Adrenal gland (tissue), 12 donors: ENCODE results near the gene HS2ST1. TPM values are rescaled to one million over a fixed set of nuclear protein-coding genes. Genes with fewer than 3 reads are reported as not detected.

ENCODE experiments used
- DNase-seq, 7 donors: peaks; one replicate each; pipeline ENCODE4 v3.0.0-alpha.2; 2019 to 2020
- H3K27ac ChIP-seq, 5 donors: fragments of 200-600 bp; sonication (generic) in 4 of 5; 1 replicate in 3 of 5; 2 replicates in 2 of 5; pipeline versions ENCODE4 v1.5.1 to v1.8.0; 2016 to 2020; ENCODE audit warnings: mild to moderate bottlenecking in 1 of 5
- H3K27me3 ChIP-seq: fragments of 200-600 bp; 2 replicates; pipeline ENCODE4 v1.8.0; 2021
- H3K36me3 ChIP-seq, 2 donors: fragments of 200-600 bp; replicated peaks in 1 of 2; 1 replicate in 1 of 2; 2 replicates in 1 of 2; pipeline versions ENCODE4 v1.5.1 to v1.8.0; 2018 to 2022
- H3K4me1 ChIP-seq, 2 donors: fragments of 200-600 bp; replicated peaks in 1 of 2; 1 replicate in 1 of 2; 2 replicates in 1 of 2; pipeline versions ENCODE4 v1.5.1 to v1.8.0; 2018 to 2021
- H3K4me3 ChIP-seq, 4 donors: fragments of 200-600 bp; sonication (generic) in 3 of 4; one replicate each; pipeline ENCODE4 v1.5.1; 2016 to 2018
- H3K9me3 ChIP-seq, 3 donors: fragments of 200-600 bp; sonication (generic) in 1 of 3; replicated peaks in 1 of 3; 1 replicate in 2 of 3; 2 replicates in 1 of 3; pipeline versions ENCODE4 v1.5.1 to v1.8.0; 2016 to 2021
- CTCF ChIP-seq, 6 experiments: fragments of 450-650 bp in 4 of 6; fragments of 200-600 bp in 2 of 6; sonication (generic) in 1 of 6; IDR thresholded peaks; 1 replicate in 5 of 6; 2 replicates in 1 of 6; pipeline versions ENCODE4 v1.5.1 to v1.8.0; 2016 to 2021; ENCODE audit warnings: antibody characterized with exemption in 6 of 6, mild to moderate bottlenecking in 2 of 6, moderate library complexity in 1 of 6
- POLR2A ChIP-seq, 2 donors: fragments of 450-650 bp; IDR thresholded peaks; one replicate each; pipeline ENCODE4 v1.6.1; 2017; ENCODE audit warnings: antibody characterized with exemption in 2 of 2, mild to moderate bottlenecking in 2 of 2, moderate library complexity in 1 of 2
- WGBS, 4 donors: extraction: QIAGEN DNeasy Blood & Tissue Kit in 2 of 4; methylation state at CpG; one replicate each; pipeline versions ENCODE4 v1.1.5 to v1.1.7; 2013 to 2017; 5-methylcytosine and 5-hydroxymethylcytosine counted together
- intact Hi-C, 2 donors: fragments of 100-400 bp; cut with DNase I; formaldehyde crosslinking; loops; one replicate each; pipeline versions ENCODE4 v1.14.1 to v1.15.0; 2022 to 2023
- polyA plus RNA-seq, 3 donors: library from polyadenylated mRNA; stranded (reverse); fragments of 200-250 nt in 2 of 3; fragments of 350-450 nt in 1 of 3; fragmentation: Illumina TruSeq in 1 of 3; extraction: RNeasy Lipid Tissue Mini Kit (QIAGEN cat#74804) in 1 of 3; gene quantifications; one replicate each; pipeline ENCODE4 v1.2.3, GENCODE V29; 2013 to 2014
- total RNA-seq, 9 donors: library from RNA; depleted of rRNA in 4 of 9; stranded (reverse); fragments of >200 nt in 4 of 9; fragments of 120-200 nt in 1 of 9; fragmentation: NEBNext Ultra II Directional in 1 of 9; extraction: Animal tissue kit (Norgen Biotek cat#: 25700) in 1 of 9; gene quantifications; one replicate each; pipeline versions ENCODE4 v1.1.0 to v1.2.4, GENCODE V29; 2013 to 2023
- donor health status: healthy with polysubstance abuse.
- donor health status: Bipolar disorder and iron deficiency.
- donor health status: DM: yes; HTN: yes; CAD: no.
- donor health status: DM: no; HTN: no; CAD: no.
- donor health status: DM: no; HTN: no; CAD: no.
- donor health status: DM: yes; HTN: yes; CAD: no.

HS2ST1 gene
- total and polyA plus RNA-seq, 12 donors, result 11.2 to 131 (median 46.5) TPM

DNA sequence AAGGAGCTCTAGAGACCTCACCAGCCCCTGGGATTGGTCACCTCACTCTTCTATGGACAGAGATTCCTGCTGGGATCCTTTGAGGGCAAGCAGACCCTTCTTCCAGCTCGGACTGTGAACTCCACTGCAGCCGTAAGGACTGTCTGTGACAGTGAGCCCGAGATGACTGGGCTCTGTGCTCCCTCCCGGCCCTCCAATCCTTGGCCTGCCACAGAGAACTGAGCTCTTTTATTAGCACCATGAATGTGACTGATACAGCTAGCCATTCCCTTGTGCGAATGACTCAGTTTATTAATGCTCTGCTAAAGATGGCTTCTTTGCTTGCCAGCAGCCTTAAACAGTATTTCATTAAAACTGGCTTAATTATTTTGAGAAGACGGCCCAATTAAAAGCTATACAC lies 219.6 kb downstream of the HS2ST1 start:
- Histone ChIP-seq H3K27ac (no peak overlapping the region), H3K4me1 (peaks cover 0 to 6% of the 10 kb centered on the region in 2 donors), H3K36me3 (no peaks in the 10 kb centered on the region), H3K27me3 (no peaks in the 10 kb centered on the region), H3K9me3 (no peaks in the 10 kb centered on the region), H3K4me3 (no peak overlapping the region)
- intact Hi-C loops, result loop anchor here in 1 of 2 donors (5.0 kb wide), 1 partner anchor 818 kb away; no protein-coding TSS in a partner anchor
- 85 to 94% (median 88%) methylated on average over 6 of the region's 6 CpGs for WGBS, 4 donors
- DNase-seq, result no peak
- TF ChIP-seq CTCF (IDR thresholded peaks at IDR 0.05), result no peak
- no peak for TF ChIP-seq POLR2A (IDR thresholded peaks at IDR 0.05)

DNA sequence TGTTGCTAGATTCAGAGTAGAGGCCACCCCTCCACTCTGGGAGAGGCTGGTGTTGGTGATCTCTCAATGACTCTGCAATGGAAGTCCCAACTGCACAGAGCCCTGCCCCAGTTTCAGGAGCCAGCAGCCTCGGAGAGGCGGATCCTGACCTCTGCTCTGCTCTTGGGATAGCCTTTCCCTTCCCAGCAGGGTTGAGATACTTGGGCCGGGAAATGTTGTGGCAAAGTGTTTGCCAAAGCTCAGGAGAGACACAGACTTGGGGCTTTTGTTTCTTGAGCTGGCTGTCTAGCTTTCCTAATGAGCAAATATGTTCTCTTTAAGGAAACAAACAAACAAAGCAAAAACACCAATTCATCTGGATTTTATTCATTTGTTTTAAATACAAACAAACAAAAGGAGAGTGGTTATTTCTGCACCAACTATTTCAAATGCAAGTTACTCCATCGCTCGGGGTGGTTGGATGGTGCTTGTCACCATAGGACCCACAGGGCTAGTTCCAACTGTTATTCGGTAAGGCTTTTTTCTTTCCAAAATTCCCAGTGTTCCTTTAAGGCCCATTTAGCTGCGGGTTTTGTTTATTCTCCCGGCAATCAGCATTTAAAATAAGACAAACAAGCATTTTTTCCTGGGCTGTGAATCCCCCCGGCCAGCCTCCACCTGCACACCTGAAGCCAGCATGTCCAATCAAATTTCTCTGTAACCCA lies 220.3 kb downstream of the HS2ST1 start:
- Histone ChIP-seq H3K4me3 (no peak overlapping the region), H3K27me3 (no peaks in the 10 kb centered on the region), H3K4me1 (peaks cover 0 to 6% of the 10 kb centered on the region in 2 donors), H3K36me3 (no peaks in the 10 kb centered on the region), H3K27ac (no peak overlapping the region), H3K9me3 (no peaks in the 10 kb centered on the region)
- DNase-seq, result no peak
- 60 to 80% (median 70%) methylated on average over 7 to 9 of the region's 9 CpGs for WGBS, 4 donors
- TF ChIP-seq CTCF (IDR thresholded peaks at IDR 0.05), result no peak
- no peak for TF ChIP-seq POLR2A (IDR thresholded peaks at IDR 0.05)
- intact Hi-C loops, result loop anchor here in 1 of 2 donors (5.0 kb wide), 1 partner anchor 818 kb away; no protein-coding TSS in a partner anchor

DNA sequence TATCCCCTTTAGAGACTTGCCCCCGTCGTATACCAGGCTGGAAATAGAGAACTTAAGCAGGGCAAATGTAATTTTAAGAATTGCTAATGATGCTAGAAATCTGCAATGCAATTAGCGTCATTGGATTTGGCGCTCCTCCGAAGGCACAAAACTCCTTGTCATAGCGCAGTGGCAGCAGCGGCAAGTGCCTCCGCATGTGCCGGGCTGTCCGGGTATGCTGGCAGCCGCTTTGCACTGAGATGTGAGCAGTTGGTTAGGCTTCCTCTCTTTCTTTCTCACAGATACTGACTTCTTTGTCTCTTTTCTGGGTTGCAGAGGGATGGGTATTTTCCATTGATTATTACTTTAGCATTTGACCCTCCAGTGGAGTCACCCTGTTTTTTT lies 220.9 kb downstream of the HS2ST1 start:
- intact Hi-C loops, result no loop called here
- TF ChIP-seq POLR2A (IDR thresholded peaks at IDR 0.05) (no peak), CTCF (IDR thresholded peaks at IDR 0.05) (no peak)
- no peaks in the 10 kb centered on the region for H3K9me3 ChIP-seq
- no peaks in the 10 kb centered on the region for H3K27me3 ChIP-seq
- 88 to 93% (median 91%) methylated on average over 11 of the region's 11 CpGs for WGBS, 4 donors
- no peak for DNase-seq
- no peak overlapping the region for H3K4me3 ChIP-seq
- no peak overlapping the region for H3K27ac ChIP-seq
- peaks cover 0 to 6% of the 10 kb centered on the region in 2 donors for H3K4me1 ChIP-seq
- H3K36me3 ChIP-seq, result no peaks in the 10 kb centered on the region

DNA sequence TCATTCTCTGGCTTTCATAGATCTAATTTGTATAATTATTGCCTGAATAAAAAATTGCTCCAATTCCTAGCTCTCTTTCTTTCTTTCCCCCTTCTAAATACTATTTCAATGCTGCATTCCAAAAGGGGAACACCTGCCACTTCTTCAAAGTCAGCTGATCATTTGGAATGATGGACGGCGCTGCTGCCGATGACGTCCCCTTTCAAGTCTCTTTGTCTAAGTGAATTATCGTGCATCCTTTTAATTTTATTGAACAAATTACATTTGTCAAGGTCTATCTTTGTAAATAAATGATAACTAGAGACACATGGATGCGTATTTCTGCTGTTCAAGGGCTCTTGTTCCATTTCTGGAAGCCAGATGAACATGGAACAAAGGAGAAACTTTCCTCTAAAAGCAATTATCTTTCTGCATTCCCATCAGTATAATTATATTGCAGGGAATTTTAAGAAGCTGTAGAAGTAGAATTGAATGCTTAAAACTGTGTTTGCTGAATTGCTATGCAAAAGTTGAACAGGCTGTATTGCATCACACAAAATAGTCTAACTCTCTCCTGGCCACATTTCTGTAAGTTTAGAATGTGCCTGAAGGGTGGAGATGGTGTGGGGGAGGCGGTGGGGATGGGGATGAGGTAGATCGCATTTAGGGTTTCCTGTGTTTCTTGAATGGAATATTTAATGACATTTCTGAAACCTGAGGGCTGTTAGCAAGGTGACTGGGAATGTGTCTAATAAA lies 222.3 kb downstream of the HS2ST1 start:
- TF ChIP-seq CTCF (IDR thresholded peaks at IDR 0.05) (no peak), POLR2A (IDR thresholded peaks at IDR 0.05) (no peak)
- no peak for DNase-seq
- Histone ChIP-seq H3K9me3 (no peaks in the 10 kb centered on the region), H3K27ac (no peak overlapping the region), H3K4me1 (peaks cover 0 to 6% of the 10 kb centered on the region in 2 donors), H3K27me3 (no peaks in the 10 kb centered on the region), H3K4me3 (no peak overlapping the region), H3K36me3 (no peaks in the 10 kb centered on the region)
- 66 to 74% (median 68%) methylated on average over 8 of the region's 8 CpGs for WGBS, 4 donors
- intact Hi-C loops, result no loop called here
